ENCODE data around the gene LRRC71. TPM values are rescaled to one million over a fixed set of nuclear protein-coding genes. Genes with fewer than 3 reads are reported as not detected.
A peak's percentile ranks its signal among the peaks of the same experiment; 100 is the strongest.

The LRRC71 gene
- total and polyA plus RNA-seq, 10 donors = 0.03 to 0.51 (median 0.33) TPM; not detected in 4

- 39 to 45% (median 43%) methylated on average over 8 of the region's 8 CpGs for WGBS, 5 donors
- Histone ChIP-seq H3K4me3 (no peak overlapping the region), H3K4me1 (peaks cover 6 to 44% (median 26%) of the 10 kb centered on the region in 6 donors), H3K9me3 (no peaks in the 10 kb centered on the region), H3K27me3 (replicated peaks in 1 of 7) (peaks cover 0 to 91% (median 14%) of the 10 kb centered on the region in 7 donors), H3K27ac (no peak overlapping the region), H3K36me3 (no peaks in the 10 kb centered on the region)
- DNase-seq = no peak
- intact Hi-C loops (cut with DNase I; ENCODE audit: low total_unique reads) = loop anchor here (10.0 kb wide), 1 partner anchor 165 kb away; the partner anchor contains the start of genes ISG20L2 and METTL25B
- no peak for TF ChIP-seq POLR2A (IDR thresholded peaks at IDR 0.05)
- TF ChIP-seq CTCF (IDR thresholded peaks at IDR 0.05 in 8 of 11, conservative IDR thresholded peaks at IDR 0.05 in 3 of 11) = peak; percentile 24 to 82 (median 73)
- TF ChIP-seq POLR2AphosphoS5 (IDR thresholded peaks at IDR 0.05) = no peak
These were observed 30.4 kb upstream of the LRRC71 start for GRCh38 chr1:156889802-156890580.

DNA sequence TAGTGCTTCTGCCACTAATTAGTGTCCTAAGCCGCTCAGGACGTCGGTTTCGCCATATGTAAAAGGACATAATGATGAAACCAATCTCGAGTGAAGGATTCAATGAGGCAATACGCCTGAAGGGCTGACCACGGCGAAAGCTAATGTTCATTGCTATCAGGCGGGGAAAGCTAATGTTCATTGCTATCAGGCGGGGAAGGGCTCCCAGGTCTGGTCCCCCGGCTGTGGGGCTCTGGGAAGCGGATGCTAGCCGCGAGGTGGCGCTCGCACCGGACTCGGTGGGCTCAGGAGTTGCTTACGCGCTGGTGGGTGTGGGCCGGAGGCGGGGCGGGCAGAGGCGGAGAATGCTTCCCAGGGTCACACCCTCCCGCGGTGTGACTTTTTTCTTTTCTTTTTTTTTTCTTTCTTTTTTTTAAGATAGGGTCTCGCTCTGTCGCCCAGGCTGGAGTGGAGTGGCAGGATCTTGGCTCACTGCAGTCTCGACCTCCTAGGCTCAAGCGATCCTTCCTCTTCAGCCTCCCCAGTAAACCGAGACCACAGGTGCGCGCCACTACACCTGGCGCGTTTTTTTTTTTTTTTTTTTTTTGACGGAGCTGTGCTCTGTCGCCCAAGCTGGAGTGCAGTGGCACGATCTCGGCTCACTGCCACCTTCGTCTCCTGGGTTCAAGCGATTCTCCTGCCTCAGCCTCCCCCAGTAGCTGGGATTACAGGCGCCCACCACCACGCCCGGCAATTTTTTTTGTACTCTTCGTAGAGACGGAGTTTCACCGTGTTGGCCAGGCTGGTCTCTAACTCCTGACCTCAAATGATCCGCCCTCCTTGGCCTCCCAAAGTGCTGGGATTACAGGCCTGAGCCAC is 28.0 kb upstream of the LRRC71 start:
- H3K9me3 ChIP-seq = no peaks in the 10 kb centered on the region
- H3K27ac ChIP-seq = peak overlapping the region in 7 of 8 donors; percentile 73 to 90 (median 84)
- H3K4me1 ChIP-seq = peaks cover 9 to 68% (median 39%) of the 10 kb centered on the region in 6 donors
- 3 to 13% (median 6%) methylated on average over 45 to 48 of the region's 48 CpGs for WGBS, 5 donors
- intact Hi-C loops (cut with DNase I; ENCODE audit: low total_unique reads) = no loop called here
- TF ChIP-seq POLR2A (IDR thresholded peaks at IDR 0.05) (no peak), POLR2AphosphoS5 (IDR thresholded peaks at IDR 0.05) (peak; percentile 44 to 77 (median 73)), CTCF (IDR thresholded peaks at IDR 0.05 in 8 of 11, conservative IDR thresholded peaks at IDR 0.05 in 3 of 11) (peak; percentile 78 to 91 (median 87))
- H3K36me3 ChIP-seq = no peaks in the 10 kb centered on the region
- H3K27me3 ChIP-seq (replicated peaks in 1 of 7) = peaks cover 0 to 78% (median 14%) of the 10 kb centered on the region in 7 donors
- DNase-seq = peak; percentile 95
- peak overlapping the region in 7 of 8 donors; percentile 17 to 73 (median 41) for H3K4me3 ChIP-seq

GRCh38 chr1:156893048-156893953 is 27.1 kb upstream of the LRRC71 start, which contains the start of gene PEAR1:
Gene PEAR1, plus strand, starts transcription at chr1:156893718. Its CDS starts 10,209 bp downstream, at chr1:156903927.
- Histone ChIP-seq H3K27ac (peak within 1 kb of the TSS; percentile 58 to 90 (median 83)), H3K27me3 (replicated peaks in 1 of 7) (peaks cover 0 to 78% (median 14%) of the 10 kb centered on the region in 7 donors), H3K36me3 (no peaks in the 10 kb centered on the region), H3K4me3 (peak within 1 kb of the TSS; percentile 24 to 73 (median 40)), H3K4me1 (peaks cover 10 to 77% (median 48%) of the 10 kb centered on the region in 6 donors), H3K9me3 (no peaks in the 10 kb centered on the region)
- 6 to 15% (median 12%) methylated on average over 42 to 60 of the region's 60 CpGs for WGBS, 5 donors
- DNase-seq = no peak
- peak; percentile 8 to 80 (median 70) for TF ChIP-seq POLR2AphosphoS5 (IDR thresholded peaks at IDR 0.05)
- TF ChIP-seq POLR2A (IDR thresholded peaks at IDR 0.05) = no peak
- TF ChIP-seq CTCF (IDR thresholded peaks at IDR 0.05 in 8 of 11, conservative IDR thresholded peaks at IDR 0.05 in 3 of 11) = peak in 1 of 11 experiments; percentile 14
- intact Hi-C loops (cut with DNase I; ENCODE audit: low total_unique reads) = no loop called here

All from spleen (tissue), 11 donors.